Cardiac muscle cell (in vitro differentiated cells and primary cell): ENCODE data around the gene DDN. TPM values are rescaled to one million over a fixed set of nuclear protein-coding genes. Genes with fewer than 3 reads are reported as not detected.
A peak's percentile ranks its signal among the peaks of the same experiment; 100 is the strongest.

Source experiments
- DNase-seq, 2 donors: peaks; one replicate each; pipeline versions ENCODE4 v3.0.0 to v3.0.0-alpha.2; 2010 to 2017; ENCODE audit warnings: low read depth in 1 of 2, low spot score in 1 of 2
- H3K27ac ChIP-seq: fragments of 200-600 bp; sonication (generic); 2 replicates; pipeline ENCODE4 v1.5.1; 2016
- H3K27me3 ChIP-seq: fragments of 200-600 bp; sonication (generic); 2 replicates; pipeline ENCODE4 v1.6.0; 2016; ENCODE audit warnings: control low read depth
- H3K36me3 ChIP-seq: fragments of 200-600 bp; sonication (generic); 2 replicates; pipeline ENCODE4 v1.5.1; 2016; ENCODE audit warnings: control low read depth
- H3K4me1 ChIP-seq: fragments of 200-600 bp; sonication (generic); 2 replicates; pipeline ENCODE4 v1.8.1; 2017; ENCODE audit warnings: low read depth, mild to moderate bottlenecking, mixed run types
- H3K4me3 ChIP-seq: fragments of 200-600 bp; sonication (generic); 2 replicates; pipeline ENCODE4 v1.5.1; 2016; ENCODE audit warnings: mild to moderate bottlenecking
- H3K9me3 ChIP-seq: fragments of 200-600 bp; sonication (generic); 2 replicates; pipeline ENCODE4 v1.5.1; 2017; ENCODE audit warnings: low read depth, mild to moderate bottlenecking, control low read depth
- polyA plus RNA-seq: library from polyadenylated mRNA; unstranded; fragments of >200 nt; fragmentation: Nextera tagmentation; extraction: Ambion mirVana; gene quantifications from 2 replicates; pipeline ENCODE4 v1.2.1, GENCODE V29; 2016
- total RNA-seq: library from RNA; depleted of rRNA; stranded (reverse); fragments of >200 nt; gene quantifications from 2 replicates; pipeline ENCODE4 v1.2.3, GENCODE V29; 2016
- TF ChIP-seq, protein P1 (sequence below): IDR thresholded peaks from 2 replicates; pipeline ENCODE4 v1.5.1; 2012; ENCODE audit warnings: low read depth, mild to moderate bottlenecking, low read length

Gene DDN
- total and polyA plus RNA-seq, 2 experiments from 2014 or later: 2.1 to 5.4 TPM

DNA sequence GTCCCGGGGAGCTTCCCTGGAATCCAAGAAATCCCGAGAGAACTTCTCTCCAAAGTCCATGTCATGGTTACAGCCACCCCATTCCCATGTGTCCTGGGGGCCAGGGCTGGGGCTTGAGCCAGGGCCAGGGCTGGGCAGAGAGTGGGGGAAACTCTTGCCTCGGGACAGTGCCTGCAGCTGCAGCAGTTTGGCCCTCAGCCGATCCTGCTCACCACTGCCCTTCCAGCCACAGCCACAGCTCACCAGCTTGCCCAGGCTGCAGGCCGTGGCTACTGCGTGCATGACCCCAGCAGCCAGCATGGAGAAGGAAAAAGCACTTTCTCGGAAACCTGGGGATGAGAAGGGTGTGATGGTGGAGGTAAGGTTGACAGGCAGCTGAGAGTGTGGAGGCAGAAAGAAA, 31.2 kb downstream of the DDN start:
- H3K36me3 ChIP-seq: no peaks in the 10 kb centered on the region
- no peak for DNase-seq
- TF ChIP-seq, protein P1, sequence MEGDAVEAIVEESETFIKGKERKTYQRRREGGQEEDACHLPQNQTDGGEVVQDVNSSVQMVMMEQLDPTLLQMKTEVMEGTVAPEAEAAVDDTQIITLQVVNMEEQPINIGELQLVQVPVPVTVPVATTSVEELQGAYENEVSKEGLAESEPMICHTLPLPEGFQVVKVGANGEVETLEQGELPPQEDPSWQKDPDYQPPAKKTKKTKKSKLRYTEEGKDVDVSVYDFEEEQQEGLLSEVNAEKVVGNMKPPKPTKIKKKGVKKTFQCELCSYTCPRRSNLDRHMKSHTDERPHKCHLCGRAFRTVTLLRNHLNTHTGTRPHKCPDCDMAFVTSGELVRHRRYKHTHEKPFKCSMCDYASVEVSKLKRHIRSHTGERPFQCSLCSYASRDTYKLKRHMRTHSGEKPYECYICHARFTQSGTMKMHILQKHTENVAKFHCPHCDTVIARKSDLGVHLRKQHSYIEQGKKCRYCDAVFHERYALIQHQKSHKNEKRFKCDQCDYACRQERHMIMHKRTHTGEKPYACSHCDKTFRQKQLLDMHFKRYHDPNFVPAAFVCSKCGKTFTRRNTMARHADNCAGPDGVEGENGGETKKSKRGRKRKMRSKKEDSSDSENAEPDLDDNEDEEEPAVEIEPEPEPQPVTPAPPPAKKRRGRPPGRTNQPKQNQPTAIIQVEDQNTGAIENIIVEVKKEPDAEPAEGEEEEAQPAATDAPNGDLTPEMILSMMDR: no peak
- H3K27me3 ChIP-seq: peaks cover 61% of the 10 kb centered on the region
- H3K9me3 ChIP-seq: no peaks in the 10 kb centered on the region
- no peak overlapping the region for H3K4me3 ChIP-seq
- peaks cover 4% of the 10 kb centered on the region for H3K4me1 ChIP-seq
- no peak overlapping the region for H3K27ac ChIP-seq

DNA sequence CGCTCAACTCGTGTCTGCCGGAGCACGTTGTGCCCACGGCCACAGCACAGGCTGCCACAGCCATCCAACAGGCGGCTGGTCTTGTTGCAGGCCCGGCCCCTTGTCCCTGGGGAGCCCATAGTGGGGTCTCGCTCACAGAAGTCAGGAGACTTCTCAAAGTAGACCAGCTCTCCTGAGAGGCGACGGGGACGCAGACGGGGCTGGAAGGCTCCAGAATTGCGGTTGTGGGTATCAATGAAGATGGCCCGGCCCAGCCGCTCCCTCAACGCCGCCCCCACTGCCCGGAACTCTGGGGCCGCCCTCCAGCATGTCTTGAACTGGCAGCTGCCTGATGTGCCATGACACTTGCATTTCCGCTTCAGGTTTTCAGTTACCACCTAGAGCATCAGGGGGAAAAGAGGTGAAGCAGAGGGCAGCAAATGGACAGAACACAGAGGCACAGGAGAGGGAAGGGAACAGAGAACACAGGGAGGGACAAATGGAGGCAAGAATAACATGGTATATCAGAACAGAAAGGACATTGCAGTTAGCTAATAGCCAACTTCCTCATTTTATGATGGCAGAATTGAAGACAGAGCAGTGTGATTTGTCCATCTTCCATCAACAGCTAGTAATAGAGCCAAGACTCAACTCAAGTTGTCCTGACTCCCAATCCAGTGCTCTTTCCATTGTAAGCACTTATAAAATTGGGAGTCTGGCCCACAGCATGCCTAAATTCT, 32.8 kb downstream of the DDN start:
- TF ChIP-seq, protein P1: no peak
- Histone ChIP-seq H3K27ac (no peak overlapping the region), H3K4me3 (no peak overlapping the region), H3K4me1 (peaks cover 4% of the 10 kb centered on the region), H3K9me3 (no peaks in the 10 kb centered on the region), H3K27me3 (peaks cover 45% of the 10 kb centered on the region), H3K36me3 (no peaks in the 10 kb centered on the region)
- DNase-seq: no peak

DNA sequence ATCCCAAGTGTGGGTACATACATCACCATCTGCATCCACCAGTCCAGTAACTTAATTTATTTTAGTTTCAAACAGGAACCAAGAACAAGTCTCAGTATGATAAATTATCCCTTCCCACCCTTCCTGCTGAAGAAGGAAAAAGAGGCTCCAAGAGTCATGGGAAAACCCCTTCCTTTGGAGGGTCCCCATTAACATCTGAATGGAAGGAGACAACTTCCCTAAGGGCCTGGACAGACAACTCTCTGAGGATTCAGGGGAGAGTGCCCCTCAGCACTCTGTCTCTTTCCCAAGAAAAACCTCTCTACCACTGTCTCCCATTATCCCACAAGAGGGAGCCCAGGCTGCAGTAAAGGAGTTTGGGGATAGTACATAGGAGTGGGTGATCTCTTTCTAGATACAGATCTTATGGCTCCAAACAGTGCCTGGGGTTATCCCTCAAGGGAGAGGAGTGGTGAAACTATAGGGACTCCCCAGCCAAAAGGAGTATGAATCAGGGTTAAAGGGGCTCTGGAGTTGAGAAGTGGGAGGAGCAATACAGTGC, 33.8 kb downstream of the DDN start:
- peak in 1 of 2 donors; percentile 31 for DNase-seq
- Histone ChIP-seq H3K27ac (no peak overlapping the region), H3K9me3 (no peaks in the 10 kb centered on the region), H3K36me3 (no peaks in the 10 kb centered on the region), H3K4me3 (no peak overlapping the region), H3K4me1 (no peaks in the 10 kb centered on the region), H3K27me3 (peaks cover 35% of the 10 kb centered on the region)
- TF ChIP-seq, protein P1: peak; percentile 40

DNA sequence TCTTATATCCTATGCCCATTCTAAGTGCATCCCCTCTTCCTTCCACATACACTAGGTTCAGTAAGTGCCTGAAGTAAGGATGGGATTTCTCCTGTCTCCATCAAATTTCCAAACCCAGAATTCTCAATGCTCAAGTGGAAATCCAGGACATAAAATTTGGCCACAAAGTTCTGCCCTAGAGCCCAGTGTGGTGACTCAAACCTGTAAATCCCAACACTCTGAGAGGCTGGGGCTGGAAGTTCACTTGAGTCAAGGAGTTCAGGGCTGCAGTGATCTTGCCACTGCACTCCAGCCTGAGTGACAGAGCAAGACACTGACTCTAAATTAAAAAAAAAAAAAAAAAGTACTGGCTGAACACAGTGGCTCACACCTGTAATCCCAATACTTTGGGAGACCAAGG, 37.4 kb downstream of the DDN start:
- H3K27ac ChIP-seq: no peak overlapping the region
- TF ChIP-seq, protein P1: no peak
- DNase-seq: no peak
- H3K4me3 ChIP-seq: no peak overlapping the region
- peaks cover 8% of the 10 kb centered on the region for H3K27me3 ChIP-seq
- H3K4me1 ChIP-seq: no peaks in the 10 kb centered on the region
- H3K36me3 ChIP-seq: no peaks in the 10 kb centered on the region
- H3K9me3 ChIP-seq: no peaks in the 10 kb centered on the region

DNA sequence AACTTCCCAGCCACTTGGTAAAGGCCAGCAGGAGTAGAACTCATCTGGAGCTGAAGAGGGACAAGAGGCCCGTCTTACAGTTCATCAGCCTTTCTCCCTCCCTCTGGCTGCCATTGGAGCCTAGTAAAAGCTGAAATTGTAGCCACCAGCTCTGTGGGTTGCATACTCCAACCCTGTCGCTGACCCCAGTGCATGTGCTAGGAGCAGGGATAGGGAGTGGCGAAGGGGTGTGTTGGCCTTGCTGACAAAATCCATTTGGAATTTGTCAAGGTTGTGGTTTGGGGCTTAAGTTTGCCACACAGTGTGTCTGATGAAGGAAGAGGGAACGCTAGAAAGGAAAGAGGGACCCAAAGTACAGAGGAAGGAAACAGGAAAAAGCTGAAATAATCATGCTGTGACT, 37.8 kb downstream of the DDN start:
- H3K4me1 ChIP-seq: no peaks in the 10 kb centered on the region
- no peaks in the 10 kb centered on the region for H3K36me3 ChIP-seq
- DNase-seq: no peak
- TF ChIP-seq, protein P1: no peak
- peaks cover 3% of the 10 kb centered on the region for H3K27me3 ChIP-seq
- H3K9me3 ChIP-seq: no peaks in the 10 kb centered on the region
- H3K27ac ChIP-seq: no peak overlapping the region
- H3K4me3 ChIP-seq: no peak overlapping the region
